Endometrium (tissue), 2 donors: Measurements from ENCODE around the gene ADAMTSL1.

Experiments
- FAIRE-seq: peaks from 2 replicates; lab custom pipeline; 2012; peaks lifted over from hg19 to GRCh38; lab: Jason Lieb, UNC
- donor health status: control.
- donor health status: control.

Gene ADAMTSL1

DNA sequence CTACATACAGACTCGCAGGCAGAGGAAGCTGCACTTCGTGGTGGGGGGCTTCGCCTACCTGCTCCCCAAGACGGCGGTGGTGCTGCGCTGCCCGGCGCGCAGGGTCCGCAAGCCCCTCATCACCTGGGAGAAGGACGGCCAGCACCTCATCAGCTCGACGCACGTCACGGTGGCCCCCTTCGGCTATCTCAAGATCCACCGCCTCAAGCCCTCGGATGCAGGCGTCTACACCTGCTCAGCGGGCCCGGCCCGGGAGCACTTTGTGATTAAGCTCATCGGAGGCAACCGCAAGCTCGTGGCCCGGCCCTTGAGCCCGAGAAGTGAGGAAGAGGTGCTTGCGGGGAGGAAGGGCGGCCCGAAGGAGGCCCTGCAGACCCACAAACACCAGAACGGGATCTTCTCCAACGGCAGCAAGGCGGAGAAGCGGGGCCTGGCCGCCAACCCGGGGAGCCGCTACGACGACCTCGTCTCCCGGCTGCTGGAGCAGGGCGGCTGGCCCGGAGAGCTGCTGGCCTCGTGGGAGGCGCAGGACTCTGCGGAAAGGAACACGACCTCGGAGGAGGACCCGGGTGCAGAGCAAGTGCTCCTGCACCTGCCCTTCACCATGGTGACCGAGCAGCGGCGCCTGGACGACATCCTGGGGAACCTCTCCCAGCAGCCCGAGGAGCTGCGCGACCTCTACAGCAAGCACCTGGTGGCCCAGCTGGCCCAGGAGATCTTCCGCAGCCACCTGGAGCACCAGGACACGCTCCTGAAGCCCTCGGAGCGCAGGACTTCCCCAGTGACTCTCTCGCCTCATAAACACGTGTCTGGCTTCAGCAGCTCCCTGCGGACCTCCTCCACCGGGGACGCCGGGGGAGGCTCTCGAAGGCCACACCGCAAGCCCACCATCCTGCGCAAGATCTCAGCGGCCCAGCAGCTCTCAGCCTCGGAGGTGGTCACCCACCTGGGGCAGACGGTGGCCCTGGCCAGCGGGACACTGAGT, 303.2 kb downstream of the ADAMTSL1 start:
- no peak for FAIRE-seq

DNA sequence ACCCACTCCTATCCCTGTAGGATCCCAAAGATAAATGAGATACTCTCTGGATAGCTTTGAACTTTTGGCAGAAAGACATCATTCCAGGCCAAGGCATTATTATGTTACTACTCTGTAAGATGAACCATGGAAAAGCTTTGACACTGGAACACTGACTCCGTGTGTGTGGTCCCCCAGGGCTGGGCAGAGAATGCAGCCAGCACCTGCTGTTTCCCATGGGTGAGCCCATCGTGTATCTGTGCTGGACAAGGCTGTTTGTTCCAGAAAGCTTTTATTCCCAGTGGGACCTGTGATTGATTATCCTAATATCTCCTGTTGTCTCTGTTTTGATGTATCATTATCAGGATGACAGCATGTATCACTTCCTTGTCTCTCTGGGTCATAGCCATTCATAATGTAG, 304.2 kb downstream of the ADAMTSL1 start:
- no peak for FAIRE-seq

DNA sequence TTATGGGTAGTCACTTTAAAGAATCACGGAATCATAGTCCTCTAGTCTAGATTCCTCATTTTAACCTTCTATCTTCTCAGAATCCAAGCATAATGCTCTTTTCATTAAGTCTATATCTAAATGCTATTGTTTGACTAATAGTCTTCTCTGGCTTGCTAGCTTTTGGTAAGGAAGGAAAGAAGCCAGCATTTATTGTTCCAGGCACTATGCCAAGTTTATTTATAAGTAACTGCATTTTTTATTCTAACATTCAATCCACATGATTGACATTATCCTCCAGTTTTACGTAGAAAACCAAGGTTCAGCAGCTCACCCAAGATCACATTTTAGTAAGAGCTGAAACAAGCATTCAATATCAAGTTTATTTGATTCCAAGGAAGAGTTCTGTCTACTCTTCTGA, 304.9 kb downstream of the ADAMTSL1 start:
- FAIRE-seq: no peak

DNA sequence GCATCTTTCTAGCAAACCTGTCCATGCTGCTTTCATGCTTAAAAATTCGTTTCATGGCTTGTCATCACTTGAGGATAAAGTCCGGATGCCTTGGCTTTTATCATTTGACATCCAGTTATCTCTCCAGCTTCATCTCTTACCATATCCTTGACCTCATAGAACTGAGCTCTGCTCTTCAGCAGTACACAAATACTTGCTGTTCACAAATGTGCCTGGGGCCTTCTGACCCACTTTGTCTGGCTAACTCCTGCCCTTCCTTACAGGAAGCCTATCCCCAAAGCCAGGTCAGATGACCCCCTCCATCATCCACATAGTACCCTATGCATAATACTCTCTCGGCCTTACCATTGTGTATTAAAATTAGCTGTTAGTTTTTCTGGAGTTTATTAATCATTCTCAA, 310.0 kb downstream of the ADAMTSL1 start:
- FAIRE-seq: no peak

DNA sequence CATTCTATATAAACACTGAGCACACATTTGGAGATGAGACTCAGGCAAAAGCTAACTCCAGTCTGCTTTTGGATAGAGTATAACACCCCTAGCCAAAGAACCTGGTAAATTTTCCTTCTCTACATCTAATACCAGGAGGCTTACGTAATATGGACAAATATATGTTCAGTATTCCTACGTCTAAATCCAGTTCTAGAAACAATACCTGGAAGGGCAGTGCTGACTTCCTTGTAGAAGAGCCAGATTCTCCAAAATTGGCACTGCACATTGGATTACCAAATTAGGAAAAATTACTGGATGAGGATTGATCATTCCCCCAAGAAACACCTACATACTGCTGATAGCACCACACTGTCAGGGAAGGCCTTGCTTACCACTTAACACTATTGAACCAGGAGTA, 311.7 kb downstream of the ADAMTSL1 start:
- no peak for FAIRE-seq

DNA sequence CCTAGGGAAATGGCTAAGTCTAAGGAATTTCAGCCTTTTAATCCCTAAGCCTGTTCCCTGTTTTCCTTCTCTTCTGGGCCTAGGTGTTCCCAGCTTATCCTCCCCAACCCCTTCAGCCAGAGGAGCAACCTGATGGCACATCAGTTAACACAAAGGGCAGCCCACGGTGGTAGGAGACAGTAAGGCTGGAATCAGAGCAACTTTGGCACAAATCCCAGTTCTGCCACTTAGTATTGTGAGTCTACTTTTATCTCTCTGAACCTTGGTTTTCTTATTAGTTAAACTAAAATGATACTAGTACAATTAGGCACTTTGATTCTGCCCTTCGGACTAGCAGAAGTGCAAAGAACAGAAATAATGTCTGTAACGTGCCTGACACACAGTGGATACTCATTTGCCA, 312.2 kb downstream of the ADAMTSL1 start:
- no peak for FAIRE-seq

DNA sequence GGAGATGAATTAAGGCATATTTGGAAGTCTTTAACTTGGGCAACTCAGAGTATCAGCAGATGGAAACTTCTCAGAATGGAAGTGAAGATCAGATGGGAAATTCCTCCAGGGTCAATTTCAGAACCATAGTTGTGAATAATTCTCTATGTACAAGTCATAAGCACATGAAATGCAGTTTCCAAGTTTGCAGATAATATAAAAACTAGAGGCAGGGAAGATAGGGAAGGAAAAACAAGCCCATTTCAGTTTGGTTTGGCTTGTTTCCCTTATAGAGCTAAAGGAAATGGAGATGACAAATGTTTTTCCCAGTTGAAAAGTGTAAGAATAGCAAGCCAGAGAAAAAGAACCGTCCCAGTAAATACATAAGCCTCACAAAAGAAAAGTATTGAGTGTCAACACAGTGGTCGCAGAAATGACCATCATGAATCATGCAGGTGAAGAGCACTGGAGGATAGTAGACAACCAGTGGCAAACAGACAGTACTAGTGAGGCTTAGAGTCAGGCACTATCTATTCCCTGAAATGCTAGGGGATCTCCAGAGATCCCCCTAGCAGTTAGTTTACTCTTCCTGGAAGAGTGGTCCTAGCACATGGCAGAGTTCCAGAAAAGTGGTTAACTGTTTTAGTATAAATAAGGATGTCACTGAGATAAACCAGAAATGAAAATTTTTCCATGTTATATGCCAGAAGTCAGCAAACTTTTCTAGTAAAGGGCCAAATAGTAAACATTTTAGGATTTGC, 313.1 kb downstream of the ADAMTSL1 start:
- no peak for FAIRE-seq

DNA sequence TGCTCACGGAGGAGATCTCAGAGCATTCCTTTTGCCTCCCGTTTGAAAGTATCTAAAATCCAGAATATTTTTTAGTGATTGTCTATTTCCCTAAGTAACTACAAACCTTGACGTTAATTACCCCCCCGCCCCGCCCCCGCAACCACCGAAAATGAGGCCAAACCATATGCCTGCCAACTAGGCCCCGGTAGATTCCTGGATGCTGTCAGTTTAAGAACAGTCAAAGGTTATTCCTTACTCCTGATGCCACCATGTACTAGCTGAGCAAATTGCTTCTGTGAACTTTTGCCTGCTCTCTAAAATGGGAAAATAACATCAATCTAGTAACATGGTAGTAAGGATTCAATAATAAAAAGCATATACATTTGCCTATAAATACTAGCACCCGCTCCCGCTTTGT, 314.3 kb downstream of the ADAMTSL1 start:
- no peak for FAIRE-seq

DNA sequence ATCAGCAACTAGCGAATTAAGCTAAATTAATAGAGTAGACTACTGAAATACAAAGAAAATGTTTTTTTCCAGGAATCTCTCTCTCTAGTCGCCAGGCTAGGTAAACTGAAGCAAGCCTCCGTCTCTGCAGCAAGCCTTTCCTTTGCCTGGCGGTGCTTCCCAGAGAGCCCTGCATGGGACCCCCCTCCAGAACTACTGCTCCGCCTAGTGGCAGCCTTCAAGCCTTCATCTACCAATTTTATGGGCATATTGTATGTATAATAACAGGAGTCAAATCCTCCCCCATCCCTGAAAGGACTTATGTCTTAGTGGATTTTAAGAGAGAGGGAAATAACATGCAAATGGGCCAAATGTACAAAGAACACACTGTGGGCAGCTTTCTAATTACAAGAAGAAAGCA, 317.1 kb downstream of the ADAMTSL1 start:
- no peak for FAIRE-seq

DNA sequence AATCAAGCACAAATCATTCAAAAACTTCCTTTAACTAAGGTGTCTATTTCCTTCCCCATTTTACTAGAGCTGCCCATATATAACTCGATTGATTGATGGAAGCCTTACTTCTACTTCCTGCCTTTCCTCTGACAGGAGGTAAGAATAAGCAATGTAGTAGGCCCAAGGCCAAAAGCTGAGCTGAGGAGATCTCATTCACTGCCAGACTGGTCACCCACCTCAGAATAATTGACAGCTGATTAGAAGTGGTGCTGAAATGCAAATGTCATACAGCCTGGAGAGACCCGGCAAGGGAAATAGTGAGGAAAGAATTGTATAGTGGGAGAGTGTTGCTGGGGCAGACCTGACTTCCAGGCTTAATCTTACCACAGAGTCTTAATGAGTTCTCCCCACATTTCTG, 319.2 kb downstream of the ADAMTSL1 start:
- no peak for FAIRE-seq

DNA sequence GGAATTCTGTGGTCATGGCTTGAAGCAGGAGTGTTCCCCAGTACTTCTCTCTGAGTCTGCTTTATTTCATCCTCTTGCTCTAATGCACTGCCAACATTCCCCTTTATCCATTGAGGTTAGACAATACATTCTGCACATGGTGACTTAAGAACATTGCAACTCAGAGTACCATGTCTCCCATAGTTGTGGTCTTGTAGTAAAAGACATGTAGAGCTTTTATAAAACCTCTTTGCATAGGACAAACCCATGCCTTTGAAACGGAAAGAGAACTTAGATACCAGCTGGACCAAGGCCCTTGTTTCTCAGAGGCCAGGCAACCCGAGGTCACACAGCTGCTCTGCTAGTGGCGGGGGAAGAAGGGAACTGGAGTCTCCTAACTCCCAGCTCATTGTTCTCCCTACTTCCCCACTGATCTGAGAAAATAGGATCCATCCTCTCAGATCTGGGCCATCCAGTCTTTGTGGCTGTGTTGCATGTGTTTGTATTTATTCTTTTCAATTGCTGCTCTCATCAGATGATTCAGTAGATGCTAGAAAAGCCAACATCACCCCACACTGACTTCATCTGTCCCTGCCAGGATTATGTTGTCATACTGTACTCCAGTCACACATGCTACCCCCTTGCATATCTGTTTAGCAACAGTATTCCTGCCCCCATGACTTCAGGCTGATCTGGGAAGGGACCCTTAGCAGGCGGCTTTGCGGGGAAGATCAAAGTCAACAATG, 322.2 kb downstream of the ADAMTSL1 start:
- FAIRE-seq: no peak

DNA sequence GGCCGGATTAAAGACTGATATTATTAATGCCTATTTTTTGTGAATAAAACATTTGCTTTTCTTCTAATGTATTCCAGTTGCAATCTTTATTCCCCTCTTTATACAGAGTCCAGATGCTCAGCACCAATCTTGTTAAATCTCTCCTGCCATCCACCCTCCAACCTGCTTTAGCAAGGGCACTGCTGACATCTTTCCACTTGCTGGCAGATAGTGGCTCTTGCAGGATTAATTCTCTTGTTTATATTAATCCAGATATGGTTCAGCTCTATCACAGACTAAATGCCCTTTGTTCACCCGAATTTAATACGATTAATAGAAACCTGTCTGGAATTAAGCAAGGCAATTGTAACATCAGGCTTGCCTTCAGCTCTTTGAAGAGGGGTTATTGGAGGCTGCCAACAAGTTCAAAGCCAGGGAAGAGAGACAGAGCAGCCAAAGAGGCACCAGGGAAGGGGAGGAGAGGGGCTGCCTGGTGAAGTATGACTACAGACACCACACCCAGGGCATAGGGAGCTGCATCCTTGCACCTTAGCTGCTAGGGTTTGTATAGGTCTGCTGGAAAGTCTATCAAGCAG, 322.8 kb downstream of the ADAMTSL1 start:
- no peak for FAIRE-seq

DNA sequence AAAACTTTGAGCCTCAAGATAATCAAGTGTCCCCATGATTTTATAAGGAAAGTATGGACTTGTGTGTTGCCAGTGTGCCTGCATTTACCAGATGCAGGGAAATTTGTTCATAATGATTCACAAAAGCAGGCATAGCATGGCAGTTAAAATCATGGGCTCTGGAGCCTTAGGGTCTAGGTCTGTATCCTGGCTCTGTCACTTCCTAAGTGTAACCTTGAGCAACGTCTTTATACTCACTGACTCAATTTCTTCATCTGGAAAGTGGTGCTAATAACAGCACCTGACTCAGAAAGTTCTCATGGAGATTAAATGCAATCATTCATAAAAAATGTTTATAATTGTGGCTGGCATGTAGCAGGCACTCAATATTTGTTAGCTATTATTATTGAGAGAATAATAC, 324.2 kb downstream of the ADAMTSL1 start:
- no peak for FAIRE-seq

DNA sequence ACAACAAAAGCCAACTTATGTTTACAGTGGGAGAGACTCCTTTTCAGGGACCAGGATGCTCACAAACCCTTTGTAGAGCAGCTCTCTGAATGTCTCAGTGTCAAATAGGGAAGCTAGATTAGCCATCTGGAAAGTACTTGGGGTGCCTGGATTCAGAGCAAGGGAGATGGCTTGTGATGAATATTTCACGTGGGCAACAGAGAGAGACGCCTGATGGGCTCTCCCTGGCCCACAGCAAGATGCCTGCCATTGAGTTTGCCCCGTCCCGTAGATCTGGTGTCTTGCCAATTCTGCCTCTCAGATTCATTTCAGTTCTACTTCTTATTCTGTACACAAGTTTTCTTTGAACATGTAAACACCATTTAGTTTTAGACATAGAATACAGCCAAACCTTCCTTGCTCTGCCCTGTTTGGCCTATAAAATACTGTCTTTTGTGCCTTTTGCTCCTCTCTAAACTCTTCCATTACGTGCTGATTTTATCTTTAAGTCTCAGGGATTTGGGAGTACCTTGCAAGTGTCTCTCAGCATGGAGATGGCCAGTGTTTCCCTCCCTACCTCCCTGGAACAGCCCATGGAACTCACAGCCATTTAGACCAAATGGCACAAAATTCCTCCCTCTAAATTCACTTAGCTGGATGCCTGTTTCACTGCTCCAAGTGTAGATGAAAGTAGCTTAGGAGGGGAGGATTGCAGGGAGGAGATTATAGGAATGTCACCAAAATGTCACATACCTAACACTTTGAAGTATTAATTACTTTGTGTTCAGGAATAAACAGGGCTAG, 324.7 kb downstream of the ADAMTSL1 start:
- FAIRE-seq: no peak

DNA sequence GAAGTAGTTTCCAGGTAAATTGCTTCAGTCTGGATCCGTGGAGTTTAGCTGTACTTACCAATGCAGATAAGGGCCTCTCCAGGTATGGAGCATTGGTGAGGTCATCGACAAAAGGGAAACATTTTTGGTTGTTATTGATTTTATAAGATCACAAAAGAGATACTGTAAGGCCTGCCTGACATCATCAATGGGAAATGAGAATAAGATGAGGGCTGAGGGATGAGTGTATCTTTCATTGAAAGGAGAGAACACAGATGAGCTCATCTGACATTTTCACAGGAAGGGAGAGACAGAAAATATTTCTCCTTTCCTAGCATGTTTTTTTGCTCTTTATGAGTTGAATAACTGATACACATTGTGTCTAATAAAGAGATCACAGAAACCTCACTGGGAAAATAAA, 325.5 kb downstream of the ADAMTSL1 start:
- FAIRE-seq: no peak

DNA sequence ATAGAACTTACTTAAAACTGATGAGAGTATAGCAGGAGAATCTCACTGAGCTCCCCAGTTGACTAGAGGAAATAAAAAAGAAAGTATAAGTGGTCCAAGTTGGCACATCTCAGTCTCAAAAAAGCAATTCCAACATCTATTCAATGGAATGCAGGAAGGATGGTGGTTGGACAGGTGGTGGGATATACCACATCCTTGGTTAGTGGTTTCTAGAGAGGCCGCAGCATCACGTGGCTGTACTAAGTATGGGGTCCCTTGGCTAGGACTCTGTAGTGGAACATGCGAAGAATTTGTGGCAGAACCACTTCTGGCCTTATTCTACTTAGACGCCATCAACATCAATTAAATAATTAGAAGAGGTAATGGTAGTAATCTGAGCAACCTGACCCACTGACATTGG, 326.6 kb downstream of the ADAMTSL1 start:
- no peak for FAIRE-seq

DNA sequence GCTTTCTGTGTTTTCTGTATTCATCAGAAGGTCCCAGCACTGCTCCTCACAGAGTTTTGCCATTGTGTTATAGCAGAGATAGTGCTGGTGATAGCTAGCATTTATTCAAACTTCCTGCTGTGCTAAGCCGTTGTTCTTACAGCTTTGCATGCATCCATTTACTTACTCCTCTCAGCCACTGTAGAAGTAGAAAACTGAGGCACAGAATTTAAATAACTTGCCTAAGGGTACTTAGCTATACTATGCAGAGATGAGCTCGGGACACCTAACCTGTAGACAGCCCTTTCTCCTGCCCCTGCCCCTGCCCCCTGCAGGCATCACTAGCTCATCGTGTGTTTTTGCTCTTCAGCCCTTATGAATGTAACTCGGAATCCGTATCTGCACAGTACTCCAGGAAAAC, 331.4 kb downstream of the ADAMTSL1 start:
- no peak for FAIRE-seq

DNA sequence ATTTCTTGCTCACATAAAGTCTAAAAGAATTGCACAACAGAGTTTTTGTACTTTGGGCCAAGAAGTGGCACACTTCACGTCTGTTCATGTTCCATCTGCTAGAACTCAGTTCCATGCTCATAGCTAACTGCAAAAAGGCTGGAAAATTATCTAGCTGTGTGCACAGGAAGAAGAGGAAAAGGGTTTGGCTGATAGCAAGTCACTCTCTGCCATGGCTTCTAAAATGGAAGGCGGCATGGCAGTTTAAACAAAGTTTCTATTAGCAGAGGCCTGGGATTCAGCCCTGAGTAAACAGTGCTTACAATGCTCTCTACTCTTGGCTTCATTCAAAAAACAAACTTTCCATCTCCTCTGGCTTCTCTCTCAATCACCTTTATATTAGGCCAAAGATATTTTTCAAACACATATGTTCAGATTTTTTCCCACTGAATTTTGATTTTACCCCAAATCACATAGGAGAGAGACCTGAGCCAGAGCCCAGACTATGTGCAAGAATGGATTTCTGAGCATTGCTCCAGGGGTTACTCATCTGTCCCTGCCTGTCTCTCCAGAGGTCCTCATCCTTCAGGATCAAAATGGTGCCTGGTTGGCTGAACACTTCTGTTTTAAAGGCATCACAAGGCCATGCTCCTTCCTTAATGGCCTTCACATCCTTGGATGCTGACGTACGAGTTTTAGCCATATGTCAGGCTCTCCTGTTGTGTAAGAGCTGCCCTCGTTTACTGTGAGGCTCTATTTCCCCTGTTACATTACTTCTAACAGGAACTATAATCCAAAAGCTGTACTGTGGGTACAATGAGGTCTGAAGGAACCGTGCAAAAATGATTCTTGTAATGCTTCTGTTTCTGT, 332.5 kb downstream of the ADAMTSL1 start:
- no peak for FAIRE-seq

DNA sequence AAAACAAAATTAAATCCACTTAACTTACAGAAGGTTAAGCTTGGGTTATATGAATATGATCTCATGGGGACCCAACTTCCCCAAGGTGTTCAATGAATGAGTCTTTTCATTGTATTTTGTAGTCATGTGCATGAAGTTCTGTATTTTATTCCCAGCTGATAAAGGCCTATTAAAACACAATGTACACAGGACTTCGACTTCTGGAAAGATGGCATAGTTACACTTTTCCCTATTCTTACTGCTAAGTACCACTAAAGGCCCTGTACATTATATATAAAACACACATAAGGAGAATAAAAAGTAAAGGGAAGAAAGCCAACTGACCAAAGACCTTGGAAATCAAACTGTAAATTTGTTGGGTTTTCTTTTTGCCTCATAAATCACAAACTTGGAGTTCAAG, 336.6 kb downstream of the ADAMTSL1 start:
- no peak for FAIRE-seq

DNA sequence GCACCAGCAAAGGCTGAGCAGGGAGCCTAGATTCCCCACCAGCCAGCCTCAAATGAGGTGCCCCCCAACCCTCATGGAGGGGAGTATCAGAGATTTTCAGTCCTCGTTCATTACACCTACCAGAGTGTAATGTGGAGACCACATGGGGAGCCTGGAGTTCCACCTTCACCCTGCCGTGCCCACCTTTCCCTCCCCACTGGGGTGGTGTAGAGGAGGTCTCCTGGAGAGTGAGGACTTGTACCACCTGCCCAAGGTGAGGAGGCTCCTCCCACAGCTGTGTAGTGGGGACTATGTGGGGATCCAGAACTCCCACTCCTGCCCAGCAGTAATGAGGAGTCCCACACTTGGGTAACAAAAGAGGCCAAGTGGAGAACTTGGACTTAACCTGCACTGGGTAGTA, 337.2 kb downstream of the ADAMTSL1 start:
- FAIRE-seq: no peak

DNA sequence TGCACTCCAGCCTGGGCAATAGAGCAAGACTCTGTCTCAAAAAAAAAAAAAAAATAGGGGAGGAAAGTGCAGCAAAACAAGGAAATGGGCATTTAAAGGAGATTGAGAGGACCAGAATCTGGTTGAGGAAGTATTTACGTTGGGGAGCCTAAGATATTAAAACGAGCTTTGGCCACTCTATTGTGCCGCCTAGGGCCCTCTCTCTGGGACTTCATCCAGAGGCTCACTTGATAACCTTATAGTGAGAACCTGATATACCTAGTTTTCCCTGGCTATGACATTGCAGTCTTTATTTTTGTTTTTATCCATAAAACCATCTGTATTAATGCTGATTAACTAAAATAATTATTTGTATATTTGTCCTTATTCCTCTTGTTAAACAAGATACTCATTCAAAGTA, 345.5 kb downstream of the ADAMTSL1 start:
- FAIRE-seq: no peak
